GM23338 (cell line): ENCODE data around the gene AHNAK.

Experiments used
- CREB1 ChIP-seq: fragments of 250-450 bp; sonication (Bioruptor Pico); IDR thresholded peaks from 2 replicates; pipeline ENCODE4 v1.5.0; 2020; ENCODE audit warnings: low read depth, mild to moderate bottlenecking, moderate library complexity
- CTCF ChIP-seq, 2 experiments: fragments of 200-600 bp in 1 of 2; sonication (generic) in 1 of 2; conservative IDR thresholded peaks; 2 replicates each; pipeline versions ENCODE4 v1.5.1 to v1.6.1; 2016 to 2017; ENCODE audit warnings: antibody characterized with exemption in 2 of 2, low read depth in 2 of 2, mild to moderate bottlenecking in 2 of 2, moderate library complexity in 1 of 2
- EZH2 ChIP-seq: fragments of 200-600 bp; sonication (generic); IDR thresholded peaks from one replicate; pipeline ENCODE4 v1.8.0; 2017; ENCODE audit warnings: antibody characterized with exemption, mild to moderate bottlenecking, low read depth; ENCODE audit not compliant: unreplicated experiment
- EZH2phosphoT487 ChIP-seq: fragments of 200-600 bp; sonication (generic); IDR thresholded peaks from one replicate; pipeline ENCODE4 v1.8.1; 2018; ENCODE audit warnings: antibody characterized with exemption; ENCODE audit not compliant: unreplicated experiment
- POLR2AphosphoS5 ChIP-seq: IDR thresholded peaks from 2 replicates; pipeline ENCODE4 v1.6.1; 2016; ENCODE audit warnings: antibody characterized with exemption, low read depth
- REST ChIP-seq: IDR thresholded peaks from one replicate; pipeline ENCODE4 v1.6.1; 2018; ENCODE audit warnings: antibody characterized with exemption; ENCODE audit not compliant: unreplicated experiment
- ZNF331 ChIP-seq: fragments of 250-450 bp; sonication (Bioruptor Pico); IDR thresholded peaks from 2 replicates; pipeline ENCODE4 v1.5.0; 2020; ENCODE audit warnings: low read depth, mild to moderate bottlenecking, moderate library complexity

GRCh38 chr11:62411524-62411923, 135.1 kb downstream of the AHNAK start:
- no peak for TF ChIP-seq REST
- no peak for TF ChIP-seq POLR2AphosphoS5
- TF ChIP-seq CTCF (conservative IDR thresholded peaks at IDR 0.05; ENCODE audit: low read depth in 2 of 2): no peak
- no peak for TF ChIP-seq EZH2phosphoT487
- TF ChIP-seq CREB1 (CRISPR knock-in tag): no peak
- TF ChIP-seq EZH2: no peak
- TF ChIP-seq ZNF331 (CRISPR knock-in tag): no peak
